Mesothelial cell of epicardium (in vitro differentiated cells): ENCODE results near the gene CPEB4. TPM values are rescaled to one million over a fixed set of nuclear protein-coding genes. Genes with fewer than 3 reads are reported as not detected.

Source experiments
- DNase-seq, 2 experiments: peaks; one replicate each; pipeline ENCODE4 v3.0.0; 2021; ENCODE audit warnings: low spot score in 2 of 2; ENCODE audit not compliant: unreplicated experiment in 2 of 2
- H3K27ac Mint-ChIP-seq: 2 replicates; pipeline ENCODE4 v1.8.0; 2021; ENCODE audit warnings: mixed read lengths
- H3K27me3 Mint-ChIP-seq: 2 replicates; pipeline ENCODE4 v1.8.0; 2021; ENCODE audit warnings: low read depth, mixed read lengths
- H3K36me3 Mint-ChIP-seq: 2 replicates; pipeline ENCODE4 v1.8.0; 2021; ENCODE audit warnings: mixed read lengths
- H3K4me1 Mint-ChIP-seq: 2 replicates; pipeline ENCODE4 v1.8.0; 2021; ENCODE audit warnings: mixed read lengths
- H3K4me3 Mint-ChIP-seq: 2 replicates; pipeline ENCODE4 v1.8.0; 2021; ENCODE audit warnings: mild to moderate bottlenecking, moderate library complexity, mixed read lengths
- H3K9me3 Mint-ChIP-seq: 2 replicates; pipeline ENCODE4 v1.8.0; 2021; ENCODE audit warnings: mixed read lengths
- CTCF ChIP-seq: fragments of 200-600 bp; sonication (generic); IDR thresholded peaks from one replicate; pipeline ENCODE4 v1.5.0; 2021; ENCODE audit warnings: antibody characterized with exemption; ENCODE audit not compliant: unreplicated experiment
- total RNA-seq: library from RNA; stranded (reverse); gene quantifications from 3 replicates; pipeline ENCODE4 v1.2.1, GENCODE V29; 2021

Gene CPEB4
- total RNA-seq, 1 donor from 2014 or later, result 15.3 TPM

GRCh38 chr5:173953528-173954090, 65.5 kb downstream of the CPEB4 start:
- TF ChIP-seq CTCF, result no peak
- H3K9me3 Mint-ChIP-seq, result no peaks in the 10 kb centered on the region
- H3K27ac Mint-ChIP-seq, result no peak overlapping the region
- no peak overlapping the region for H3K4me3 Mint-ChIP-seq
- no peak for DNase-seq
- no peaks in the 10 kb centered on the region for H3K4me1 Mint-ChIP-seq
- peaks cover 27% of the 10 kb centered on the region for H3K36me3 Mint-ChIP-seq
- no peaks in the 10 kb centered on the region for H3K27me3 Mint-ChIP-seq

DNA sequence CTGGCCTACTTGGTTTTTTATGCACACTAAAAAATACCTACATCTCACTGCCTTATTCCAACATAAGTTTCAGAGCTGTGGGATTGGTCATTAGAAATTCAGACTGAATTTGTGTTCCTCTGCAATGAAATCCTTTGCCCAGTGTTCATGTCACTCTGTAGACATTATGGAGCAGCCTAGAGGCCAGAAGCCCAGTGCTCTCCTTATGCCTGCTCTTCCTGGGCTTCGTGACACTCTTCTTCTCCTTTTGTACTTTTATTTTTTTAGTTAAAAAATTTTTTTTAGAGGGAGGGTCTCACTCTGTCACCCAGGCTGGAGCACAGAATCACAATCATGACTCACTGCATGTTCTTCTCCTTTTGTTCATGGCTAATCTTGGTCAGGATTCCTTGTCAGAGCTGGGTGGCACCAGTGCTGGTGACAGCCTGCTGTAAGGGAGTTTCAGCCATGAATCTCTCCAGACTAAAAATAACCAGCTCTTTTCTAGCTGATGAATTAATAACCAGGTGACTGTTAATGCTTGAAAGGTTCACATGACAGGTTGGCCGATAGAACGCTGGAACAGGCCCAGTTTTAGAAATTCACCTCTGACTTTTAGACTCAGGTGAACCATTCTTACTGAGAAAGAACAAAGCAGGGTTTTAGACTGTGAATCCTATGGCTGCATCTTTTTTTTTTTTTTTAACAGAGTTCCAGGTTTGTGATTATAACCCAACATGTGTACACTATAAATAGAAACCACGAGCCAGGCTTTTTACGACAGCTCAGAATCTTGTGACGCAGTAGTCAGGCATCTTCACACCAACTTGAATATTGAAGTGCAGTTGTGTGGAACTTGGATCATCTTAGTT, 66.7 kb downstream of the CPEB4 start:
- no peak for DNase-seq
- H3K27me3 Mint-ChIP-seq, result no peaks in the 10 kb centered on the region
- H3K36me3 Mint-ChIP-seq, result peaks cover 22% of the 10 kb centered on the region
- no peaks in the 10 kb centered on the region for H3K9me3 Mint-ChIP-seq
- no peak overlapping the region for H3K27ac Mint-ChIP-seq
- no peak overlapping the region for H3K4me3 Mint-ChIP-seq
- H3K4me1 Mint-ChIP-seq, result no peaks in the 10 kb centered on the region
- TF ChIP-seq CTCF, result no peak

DNA sequence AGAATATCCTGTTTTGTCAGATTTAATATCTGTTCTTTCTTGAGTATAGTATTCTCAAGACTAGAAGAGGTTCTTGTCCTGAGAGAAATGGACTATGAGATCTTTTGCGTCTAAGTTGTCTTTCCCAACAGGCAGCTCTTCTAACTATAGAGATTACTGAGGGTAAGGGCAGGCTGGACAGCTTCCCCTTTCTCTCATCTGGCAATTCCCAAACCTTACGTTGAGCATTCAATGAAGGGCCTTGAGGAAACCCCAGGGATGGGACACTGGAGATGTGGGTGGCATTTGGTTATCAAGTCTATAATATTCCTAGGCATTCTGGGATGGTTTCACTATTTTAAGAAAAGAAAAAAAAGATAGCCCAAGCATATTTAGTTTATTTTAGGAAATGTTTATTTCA, 72.8 kb downstream of the CPEB4 start:
- no peak for TF ChIP-seq CTCF
- no peak for DNase-seq
- Mint-ChIP-seq H3K27ac (no peak overlapping the region), H3K9me3 (no peaks in the 10 kb centered on the region), H3K4me1 (peaks cover 16% of the 10 kb centered on the region), H3K4me3 (no peak overlapping the region), H3K36me3 (no peaks in the 10 kb centered on the region), H3K27me3 (no peaks in the 10 kb centered on the region)

DNA sequence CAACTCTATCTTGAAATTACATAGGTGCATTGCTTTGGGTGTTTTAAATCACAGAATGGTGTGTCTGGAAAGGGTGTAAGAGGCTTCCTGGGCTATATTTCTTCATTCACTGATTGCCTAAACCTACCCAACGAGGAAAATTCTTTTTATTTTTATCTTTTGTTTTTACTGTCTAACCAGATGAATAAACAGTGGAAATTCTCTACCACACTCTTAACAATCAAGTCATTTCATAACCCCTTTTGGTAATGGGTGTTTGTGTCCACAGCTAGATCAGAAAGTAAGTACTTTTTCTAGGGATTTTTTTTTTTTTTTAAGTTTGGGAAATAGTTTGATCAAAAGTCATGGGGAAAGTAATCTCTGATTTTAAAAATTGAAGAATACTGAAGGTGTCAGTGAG, 73.3 kb downstream of the CPEB4 start:
- no peak overlapping the region for H3K4me3 Mint-ChIP-seq
- DNase-seq, result no peak
- no peaks in the 10 kb centered on the region for H3K27me3 Mint-ChIP-seq
- no peak for TF ChIP-seq CTCF
- H3K36me3 Mint-ChIP-seq, result no peaks in the 10 kb centered on the region
- peaks cover 16% of the 10 kb centered on the region for H3K4me1 Mint-ChIP-seq
- H3K9me3 Mint-ChIP-seq, result no peaks in the 10 kb centered on the region
- no peak overlapping the region for H3K27ac Mint-ChIP-seq

DNA sequence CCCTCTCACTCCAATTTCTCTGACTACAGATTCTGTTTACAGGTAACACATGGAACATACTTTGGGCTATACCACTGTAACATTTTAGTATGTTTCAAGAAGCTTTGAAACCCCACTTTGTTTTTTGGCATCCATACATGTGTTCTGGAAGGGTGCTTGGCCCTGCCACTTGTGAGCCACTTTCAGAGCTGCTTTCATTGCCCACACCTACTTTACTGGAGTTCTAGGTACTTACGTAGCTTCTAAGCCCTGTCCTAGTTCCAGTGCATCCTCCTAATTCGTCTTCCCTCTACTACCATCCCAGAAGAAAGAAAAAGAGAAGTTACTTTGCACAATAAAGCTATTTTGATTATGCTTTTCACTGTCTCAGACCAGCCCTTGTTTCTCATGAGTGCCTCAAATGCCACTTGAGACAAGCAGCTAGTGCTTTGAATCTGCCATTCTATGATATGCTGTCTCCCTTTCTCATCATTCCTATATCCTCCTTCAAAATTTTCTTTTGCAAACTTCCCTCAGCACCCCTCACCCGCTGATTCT, 74.4 kb downstream of the CPEB4 start:
- Mint-ChIP-seq H3K27ac (no peak overlapping the region), H3K4me3 (no peak overlapping the region), H3K4me1 (peaks cover 19% of the 10 kb centered on the region), H3K27me3 (no peaks in the 10 kb centered on the region), H3K9me3 (no peaks in the 10 kb centered on the region), H3K36me3 (no peaks in the 10 kb centered on the region)
- no peak for DNase-seq
- TF ChIP-seq CTCF, result no peak
